ENCODE measurements around the gene ZKSCAN5.

DNA sequence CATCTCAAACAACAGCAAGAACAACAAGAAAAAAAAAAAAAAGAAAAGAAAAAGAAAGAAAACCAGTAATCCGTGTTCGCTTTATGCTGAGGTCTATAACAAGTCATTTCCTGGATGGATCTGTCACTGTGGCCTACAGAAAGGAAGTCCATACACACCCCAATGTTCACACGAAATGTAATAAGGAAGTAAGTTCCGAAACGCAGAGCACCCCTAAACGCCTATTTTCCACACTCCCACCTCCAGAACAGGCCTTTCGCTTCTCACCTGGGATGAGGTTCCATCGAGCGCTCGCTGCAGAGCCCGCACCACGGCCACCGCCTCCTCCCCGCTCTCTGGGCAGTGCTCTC, 5.1 kb upstream of the ZKSCAN5 start:
- TF ChIP-seq MAX (IDR thresholded peaks at IDR 0.05), result no peak
- no peak for TF ChIP-seq CTCF (IDR thresholded peaks at IDR 0.05; ENCODE audit: control extremely low read depth in 1 of 3, insufficient read depth in 1 of 3, low read depth in 1 of 3, low read length in 3 of 3)
- no peak for TF ChIP-seq NRF1 (IDR thresholded peaks at IDR 0.05; ENCODE audit: low read depth, low read length)
- TF ChIP-seq CHD7 (IDR thresholded peaks at IDR 0.05; ENCODE audit: insufficient replicate concordance, low read length), result no peak
- TF ChIP-seq, protein P1, sequence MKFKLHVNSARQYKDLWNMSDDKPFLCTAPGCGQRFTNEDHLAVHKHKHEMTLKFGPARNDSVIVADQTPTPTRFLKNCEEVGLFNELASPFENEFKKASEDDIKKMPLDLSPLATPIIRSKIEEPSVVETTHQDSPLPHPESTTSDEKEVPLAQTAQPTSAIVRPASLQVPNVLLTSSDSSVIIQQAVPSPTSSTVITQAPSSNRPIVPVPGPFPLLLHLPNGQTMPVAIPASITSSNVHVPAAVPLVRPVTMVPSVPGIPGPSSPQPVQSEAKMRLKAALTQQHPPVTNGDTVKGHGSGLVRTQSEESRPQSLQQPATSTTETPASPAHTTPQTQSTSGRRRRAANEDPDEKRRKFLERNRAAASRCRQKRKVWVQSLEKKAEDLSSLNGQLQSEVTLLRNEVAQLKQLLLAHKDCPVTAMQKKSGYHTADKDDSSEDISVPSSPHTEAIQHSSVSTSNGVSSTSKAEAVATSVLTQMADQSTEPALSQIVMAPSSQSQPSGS (IDR thresholded peaks at IDR 0.05; ENCODE audit: low read length), result no peak
- TF ChIP-seq SIN3A (conservative IDR thresholded peaks at IDR 0.05 in 1 of 2, IDR thresholded peaks at IDR 0.05 in 1 of 2; ENCODE audit: low read depth in 1 of 2, low read length in 2 of 2), result no peak
- TF ChIP-seq ASH2L (IDR thresholded peaks at IDR 0.05; ENCODE audit: low read length), result no peak
- no peak for TF ChIP-seq YY1 (IDR thresholded peaks at IDR 0.05; ENCODE audit: low read depth, low read length)
